K562 (cell line): Measurements from ENCODE around the gene GNAZ. TPM values are rescaled to one million over a fixed set of nuclear protein-coding genes. Genes with fewer than 3 reads are reported as not detected.

Source experiments
- ATAC-seq: fragments of 200-7000 bp; cut with Tn5 transposase; 3 replicates; pipeline ENCODE4 v1.9.1; 2020; ENCODE audit warnings: moderate library complexity
- BruUV-seq: library from RNA; stranded (reverse); fragments of 400-500 nt; replicated peaks from 2 replicates; lab custom pipeline; 2021; lab: Mats Ljungman, UMichigan
- CTCF ChIA-PET: fragments of 300-600 bp; formaldehyde crosslinking; extraction: SDS; loops from one replicate; lab custom pipeline; 2021; ENCODE audit warnings: low intra/inter-chr PET ratio; lab: Yijun Ruan, JAX
- POLR2A ChIA-PET: fragments of 300-600, 350-650 bp; sonication (Branson Sonifier 250); formaldehyde crosslinking; extraction: SDS; loops from one replicate; lab custom pipeline; 2021; ENCODE audit warnings: antibody characterized with exemption, inconsistent platforms; lab: Yijun Ruan, JAX
- DNase-seq, 4 experiments: peaks; one replicate each; pipeline versions ENCODE4 v3.0.0 to v3.0.0-alpha.2; 2011 to 2018; ENCODE audit warnings: low spot score in 3 of 4, mixed read lengths in 3 of 4; ENCODE audit errors: extremely low read depth in 1 of 4
- FAIRE-seq: peaks from 2 replicates; lab custom pipeline; 2011; peaks lifted over from hg19 to GRCh38; lab: Jason Lieb, UNC
- H2AFZ ChIP-seq: 2 replicates; pipeline ENCODE4 v1.6.0; 2011; ENCODE audit warnings: low read depth, low read length, control low read depth, inconsistent platforms
- H3K27ac ChIP-seq: fragments of 200-600 bp; 3 replicates; pipeline ENCODE4 v1.8.0; 2011; ENCODE audit warnings: low read depth, mild to moderate bottlenecking, control low read depth, inconsistent platforms, low read length, moderate library complexity, mixed read lengths; ENCODE audit errors: extremely low read depth
- H3K27me3 ChIP-seq, 2 experiments: fragments of 300-600 bp in 1 of 2; 2 replicates in 1 of 2; 3 replicates in 1 of 2; pipeline versions ENCODE4 v1.6.0 to v1.8.0; 2011; ENCODE audit warnings: inconsistent platforms in 2 of 2, low read length in 2 of 2, mild to moderate bottlenecking in 1 of 2, mixed read lengths in 1 of 2, moderate library complexity in 1 of 2; ENCODE audit not compliant: control insufficient read depth in 2 of 2, insufficient read depth in 2 of 2
- H3K36me3 ChIP-seq: fragments of 300-600 bp; 3 replicates; pipeline ENCODE4 v1.8.0; 2011; ENCODE audit warnings: mild to moderate bottlenecking, low read length, inconsistent platforms; ENCODE audit not compliant: control insufficient read depth, insufficient read depth
- H3K4me1 ChIP-seq, 2 experiments: fragments of 200-600 bp in 1 of 2; replicated peaks in 1 of 2; 2 replicates in 1 of 2; 3 replicates in 1 of 2; pipeline versions ENCODE4 v1.5.1 to v1.8.0; 2011; ENCODE audit warnings: inconsistent platforms in 2 of 2, low read length in 2 of 2, mild to moderate bottlenecking in 1 of 2, mixed read lengths in 1 of 2, moderate library complexity in 1 of 2; ENCODE audit not compliant: control insufficient read depth in 2 of 2, insufficient read depth in 2 of 2
- H3K4me2 ChIP-seq: 2 replicates; pipeline ENCODE4 v1.6.1; 2011; ENCODE audit warnings: low read length, control low read depth, inconsistent platforms, mixed read lengths; ENCODE audit not compliant: insufficient read depth
- H3K4me3 ChIP-seq: fragments of 200-600 bp; sonication (generic), shearing (Covaris generic); 2 replicates; pipeline ENCODE4 v1.5.1; 2016; ENCODE audit warnings: control low read depth, inconsistent platforms
- H3K79me2 ChIP-seq: fragments of 200-600 bp; 3 replicates; pipeline ENCODE4 v1.8.0; 2011; ENCODE audit warnings: low read length, inconsistent platforms; ENCODE audit not compliant: control insufficient read depth, insufficient read depth
- H3K9ac ChIP-seq, 2 experiments: 2 replicates each; pipeline versions ENCODE4 v1.6.0 to v1.6.1; 2011; ENCODE audit warnings: low read depth in 2 of 2, low read length in 2 of 2, control low read depth in 1 of 2, inconsistent platforms in 1 of 2, mild to moderate bottlenecking in 1 of 2, mixed read lengths in 1 of 2; ENCODE audit not compliant: insufficient read depth in 1 of 2
- H3K9me1 ChIP-seq: one replicate; pipeline ENCODE4 v1.6.0; 2011; ENCODE audit warnings: inconsistent platforms, mild to moderate bottlenecking, low read length, moderate library complexity; ENCODE audit not compliant: control insufficient read depth, insufficient read depth
- H3K9me3 ChIP-seq: replicated peaks from 2 replicates; pipeline ENCODE4 v1.5.1; 2011; ENCODE audit warnings: low read depth, low read length, inconsistent platforms; ENCODE audit not compliant: control insufficient read depth, insufficient read depth
- H4K20me1 ChIP-seq: replicated peaks from 2 replicates; pipeline ENCODE4 v1.6.1; 2011; ENCODE audit warnings: low read length, inconsistent platforms, mixed read lengths; ENCODE audit not compliant: control insufficient read depth, insufficient read depth
- ATF4 ChIP-seq: fragments of 450-650 bp; formaldehyde crosslinking; IDR thresholded peaks from 2 replicates; pipeline ENCODE4 v1.4.0; 2022; ENCODE audit warnings: mild to moderate bottlenecking, moderate library complexity
- CHD2 ChIP-seq: IDR thresholded peaks from 2 replicates; pipeline ENCODE4 v1.6.1; 2011; ENCODE audit warnings: low read depth, low read length
- CUX1 ChIP-seq: fragments of 200-800 bp; sonication (Bioruptor generic); IDR thresholded peaks from 2 replicates; pipeline ENCODE4 v1.6.1; 2016; ENCODE audit warnings: missing genetic modification characterization, missing compliant biosample characterization
- GTF2F1 ChIP-seq: IDR thresholded peaks from 2 replicates; pipeline ENCODE4 v1.6.1; 2011; ENCODE audit warnings: low read depth, low read length, improper control_type of control experiment
- KDM4B ChIP-seq, 2 experiments: fragments of 450-650 bp in 1 of 2; sonication (generic) in 1 of 2; IDR thresholded peaks; 2 replicates each; pipeline ENCODE4 v1.6.1; 2016 to 2017; ENCODE audit warnings: borderline replicate concordance in 2 of 2, antibody characterized with exemption in 1 of 2, low read depth in 1 of 2, mild to moderate bottlenecking in 1 of 2
- RCOR1 ChIP-seq, 2 experiments: IDR thresholded peaks; 2 replicates each; pipeline ENCODE4 v1.6.1; 2012; ENCODE audit warnings: low read depth in 2 of 2, low read length in 2 of 2, borderline replicate concordance in 1 of 2, improper control_type of control experiment in 1 of 2
- ZMIZ1 ChIP-seq, 2 experiments: fragments of 150-350 bp in 1 of 2; IDR thresholded peaks; 2 replicates each; pipeline ENCODE4 v1.6.1; 2012 to 2016; ENCODE audit warnings: low read depth in 2 of 2, low read length in 2 of 2, mild to moderate bottlenecking in 1 of 2, moderate library complexity in 1 of 2
- ZNF124 ChIP-seq: sonication (generic); formaldehyde crosslinking; IDR thresholded peaks from 2 replicates; pipeline ENCODE4 v1.8.1; 2022; ENCODE audit warnings: missing genetic modification reagents
- WGBS: fragments of 100-300 bp; shearing (Covaris generic); methylation state at CpG from one replicate; pipeline ENCODE4 v1.1.6; 2016; ENCODE audit warnings: low coverage, mixed read lengths; ENCODE audit not compliant: insufficient coverage; ENCODE audit errors: missing lambda C conversion rate; 5-methylcytosine and 5-hydroxymethylcytosine counted together
- in situ Hi-C: fragments of 300-500 bp; cut with MboI; formaldehyde crosslinking; loops from 4 replicates; pipeline ENCODE4 v1.15.0; 2018; ENCODE audit warnings: inconsistent platforms, mixed read lengths
- intact Hi-C: fragments of 100-400 bp; cut with micrococcal nuclease; formaldehyde crosslinking; loops from 2 replicates; pipeline ENCODE4 v1.14.2; 2022
- polyA plus RNA-seq, 8 experiments: library from polyadenylated mRNA; depleted of rRNA in 4 of 8; stranded (reverse) in 5 of 8; unstranded in 3 of 8; fragments of >200 nt; fragmentation: Nextera tagmentation in 2 of 8; fragmentation: Illumina TruSeq in 1 of 8; extraction: Ambion mirVana in 2 of 8; extraction: Trizol in 1 of 8; gene quantifications; 2 replicates each; pipeline versions ENCODE4 v1.2.1 to v1.2.3, GENCODE V29; 2011 to 2014; ENCODE audit warnings: inconsistent platforms in 1 of 8, missing spikeins in 1 of 8
- total RNA-seq, 7 experiments: library from RNA; depleted of rRNA in 6 of 7; stranded (reverse); fragments of >200 nt in 6 of 7; fragmentation: Illumina TruSeq in 2 of 7; extraction: Trizol in 2 of 7; gene quantifications; 2 replicates each; pipeline versions ENCODE4 v1.2.1 to v1.2.3, GENCODE V29; 2011 to 2021; ENCODE audit warnings: low replicate concordance in 1 of 7

The GNAZ gene
- total and polyA plus RNA-seq, 9 of the 15 experiments (the other 6 are each of a cell fraction or from before 2014, with no cell fraction given): 0.04 to 0.22 (median 0.13) TPM; not detected in 3

GRCh38 chr22:23161029-23161428 is 90.7 kb downstream of the GNAZ start:
- no peaks in the 10 kb centered on the region for H3K9me3 ChIP-seq
- H3K79me2 ChIP-seq: no peaks in the 10 kb centered on the region
- FAIRE-seq (no peak), ATAC-seq (peak; percentile 1)
- peaks cover 14% of the 10 kb centered on the region for H3K9me1 ChIP-seq
- H3K4me1 ChIP-seq: peaks cover 4 to 31% of the 10 kb centered on the region in 2 experiments; a peak in 4 of 5 replicates
- CTCF ChIA-PET: interaction anchor here (0.5 kb wide), 1 partner anchor 315 kb away, joined by 3 read pairs; no protein-coding TSS in a partner anchor
- no peak overlapping the region for H3K4me3 ChIP-seq
- TF ChIP-seq KDM4B (IDR thresholded peaks at IDR 0.05; ENCODE audit: borderline replicate concordance in 2 of 2, low read depth in 1 of 2): no peak
- TF ChIP-seq CUX1: no peak
- TF ChIP-seq ATF4 (CRISPR knock-in tag): no peak
- TF ChIP-seq RCOR1 (IDR thresholded peaks at IDR 0.05; ENCODE audit: borderline replicate concordance in 1 of 2, low read depth in 2 of 2, low read length in 2 of 2): peak in 1 of 2 experiments; percentile 21; a peak in 1 of 4 replicates
- TF ChIP-seq GTF2F1: 0 out of 2 replicates have a peak, but pooled peaks have one; percentile 19
- TF ChIP-seq CHD2: 0 out of 2 replicates have a peak, but pooled peaks have one; percentile 21
- TF ChIP-seq ZNF124 (CRISPR knock-in tag): no peak
- 0 out of 4 replicates have a peak, but pooled peaks of 1 of the 2 experiments have one; percentile 25 for TF ChIP-seq ZMIZ1 (IDR thresholded peaks at IDR 0.05; ENCODE audit: low read depth in 2 of 2, low read length in 2 of 2)
- TF ChIP-seq, all 486 proteins: peak for 4
- no TSS peak for BruUV-seq
- H4K20me1 ChIP-seq: peaks cover 81% of the 10 kb centered on the region
- no peak for DNase-seq
- no peak overlapping the region for H2AFZ ChIP-seq
- no peak overlapping the region for H3K4me2 ChIP-seq
- H3K36me3 ChIP-seq: no peaks in the 10 kb centered on the region
- WGBS: 37% methylated on average over 4 of the region's 4 CpGs
- in situ Hi-C loops: loop anchor here (25.0 kb wide), 1 partner anchor 426 kb away; the partner anchor contains the start of gene IGLL1
- intact Hi-C loops: no loop called here
- peaks cover 78 to 90% of the 10 kb centered on the region in 2 experiments for H3K27me3 ChIP-seq
- POLR2A ChIA-PET: interaction anchor here (0.7 to 86.5 kb wide), 6 partner anchors 21 to 685 kb away, joined by 3 to 3476 read pairs (median 4); partner anchors contain the start of genes BCR and RAB36
- peak overlapping the region in 1 of 2 experiments; percentile 30; a peak in 1 of 4 replicates for H3K9ac ChIP-seq
- H3K27ac ChIP-seq: no peak overlapping the region
